Activated CD4-positive, alpha-beta T cell treated with anti-CD3 and anti-CD28 coated beads, Interleukin-2, amount 10 ng/mL, durations not matched to agents 24 days and 14 days (primary cell): ENCODE measurements around the gene COL28A1. TPM values are rescaled to one million over a fixed set of nuclear protein-coding genes. Genes with fewer than 3 reads are reported as not detected.

Source experiments
- DNase-seq: peaks from one replicate; pipeline ENCODE4 v3.0.0; 2022
- H3K27ac Mint-ChIP-seq: one replicate; pipeline ENCODE4 v1.8.0; 2022; ENCODE audit warnings: mild to moderate bottlenecking, mixed read lengths
- H3K27me3 Mint-ChIP-seq: one replicate; pipeline ENCODE4 v1.8.0; 2022; ENCODE audit warnings: mixed read lengths
- H3K36me3 Mint-ChIP-seq: one replicate; pipeline ENCODE4 v1.8.0; 2022; ENCODE audit warnings: low read depth, mild to moderate bottlenecking, mixed read lengths
- H3K4me1 Mint-ChIP-seq: one replicate; pipeline ENCODE4 v1.8.0; 2021; ENCODE audit warnings: mixed read lengths
- H3K4me3 Mint-ChIP-seq: one replicate; pipeline ENCODE4 v1.8.0; 2022; ENCODE audit warnings: mild to moderate bottlenecking, moderate library complexity, mixed read lengths
- H3K9me3 Mint-ChIP-seq: one replicate; pipeline ENCODE4 v1.8.0; 2021; ENCODE audit warnings: mixed read lengths
- intact Hi-C: fragments of 100-400 bp; cut with micrococcal nuclease; formaldehyde crosslinking; loops from one replicate; pipeline ENCODE4 v1.15.1; 2023
- total RNA-seq: library from RNA; stranded (reverse); gene quantifications from 2 replicates; pipeline ENCODE4 v1.2.3, GENCODE V29; 2022

COL28A1 gene
- total RNA-seq, 1 donor from 2014 or later = not detected

- H3K36me3 Mint-ChIP-seq = peaks cover 3% of the 10 kb centered on the region
- peaks cover 7% of the 10 kb centered on the region for H3K9me3 Mint-ChIP-seq
- peaks cover 37% of the 10 kb centered on the region for H3K27me3 Mint-ChIP-seq
- H3K4me1 Mint-ChIP-seq = no peaks in the 10 kb centered on the region
- no peak overlapping the region for H3K27ac Mint-ChIP-seq
- no peak for DNase-seq
- no peak overlapping the region for H3K4me3 Mint-ChIP-seq
- intact Hi-C loops = loop anchor here (5.0 kb wide), 1 partner anchor 664 kb away; no protein-coding TSS in a partner anchor
Observed at GRCh38 chr7:7553386-7553785, 17.7 kb upstream of the COL28A1 start.

- intact Hi-C loops = loop anchor here (5.0 kb wide), 1 partner anchor 665 kb away; no protein-coding TSS in a partner anchor
- Mint-ChIP-seq H3K27ac (no peak overlapping the region), H3K9me3 (no peaks in the 10 kb centered on the region), H3K4me3 (no peak overlapping the region), H3K4me1 (no peaks in the 10 kb centered on the region), H3K36me3 (no peaks in the 10 kb centered on the region), H3K27me3 (peaks cover 29% of the 10 kb centered on the region)
- no peak for DNase-seq
Observed at GRCh38 chr7:7552199-7552598, 16.5 kb upstream of the COL28A1 start.

- Mint-ChIP-seq H3K27ac (no peak overlapping the region), H3K4me1 (no peaks in the 10 kb centered on the region), H3K36me3 (no peaks in the 10 kb centered on the region), H3K27me3 (peaks cover 24% of the 10 kb centered on the region), H3K4me3 (no peak overlapping the region), H3K9me3 (no peaks in the 10 kb centered on the region)
- intact Hi-C loops = loop anchor here (5.0 kb wide), 1 partner anchor 667 kb away; no protein-coding TSS in a partner anchor
- no peak for DNase-seq
Observed at GRCh38 chr7:7550663-7551062, 15.0 kb upstream of the COL28A1 start.

- no peaks in the 10 kb centered on the region for H3K9me3 Mint-ChIP-seq
- H3K4me1 Mint-ChIP-seq = no peaks in the 10 kb centered on the region
- no peaks in the 10 kb centered on the region for H3K36me3 Mint-ChIP-seq
Observed at GRCh38 chr7:7548407-7548806, 12.7 kb upstream of the COL28A1 start.

GRCh38 chr7:7542251-7542835, 6.7 kb upstream of the COL28A1 start:
- Mint-ChIP-seq H3K4me3 (no peak overlapping the region), H3K27me3 (peaks cover 23% of the 10 kb centered on the region), H3K4me1 (peaks cover 2% of the 10 kb centered on the region), H3K9me3 (no peaks in the 10 kb centered on the region), H3K36me3 (no peaks in the 10 kb centered on the region), H3K27ac (no peak overlapping the region)
- DNase-seq = no peak
- intact Hi-C loops = loop anchor here (5.0 kb wide), 1 partner anchor 120 kb away; no protein-coding TSS in a partner anchor

More at GRCh38 chr7:7548407-7548806, 12.7 kb upstream of the COL28A1 start:
- no peak for DNase-seq
- no peak overlapping the region for H3K4me3 Mint-ChIP-seq
- H3K27me3 Mint-ChIP-seq = peaks cover 23% of the 10 kb centered on the region
- intact Hi-C loops = no loop called here
- H3K27ac Mint-ChIP-seq = no peak overlapping the region

- Mint-ChIP-seq H3K27me3 (peaks cover 30% of the 10 kb centered on the region), H3K36me3 (no peaks in the 10 kb centered on the region), H3K4me3 (no peak overlapping the region), H3K4me1 (peaks cover 2% of the 10 kb centered on the region), H3K9me3 (no peaks in the 10 kb centered on the region), H3K27ac (no peak overlapping the region)
- intact Hi-C loops = loop anchor here (5.0 kb wide), 1 partner anchor 117 kb away; no protein-coding TSS in a partner anchor
- no peak for DNase-seq
Observed at GRCh38 chr7:7539711-7540110, 4.0 kb upstream of the COL28A1 start.

GRCh38 chr7:7539152-7539551, 3.5 kb upstream of the COL28A1 start:
- H3K9me3 Mint-ChIP-seq = no peaks in the 10 kb centered on the region
- intact Hi-C loops = no loop called here
- H3K36me3 Mint-ChIP-seq = no peaks in the 10 kb centered on the region
- no peak for DNase-seq
- peaks cover 2% of the 10 kb centered on the region for H3K4me1 Mint-ChIP-seq
- no peak overlapping the region for H3K4me3 Mint-ChIP-seq
- no peak overlapping the region for H3K27ac Mint-ChIP-seq
- H3K27me3 Mint-ChIP-seq = peaks cover 32% of the 10 kb centered on the region

- intact Hi-C loops = no loop called here
- peaks cover 27% of the 10 kb centered on the region for H3K27me3 Mint-ChIP-seq
- H3K4me3 Mint-ChIP-seq = no peak overlapping the region
- H3K27ac Mint-ChIP-seq = no peak overlapping the region
- no peaks in the 10 kb centered on the region for H3K9me3 Mint-ChIP-seq
- no peaks in the 10 kb centered on the region for H3K36me3 Mint-ChIP-seq
- no peak for DNase-seq
- peaks cover 2% of the 10 kb centered on the region for H3K4me1 Mint-ChIP-seq
Observed at GRCh38 chr7:7537711-7538110, 2.0 kb upstream of the COL28A1 start.

- intact Hi-C loops = no loop called here
- H3K4me3 Mint-ChIP-seq = no peak overlapping the region
- no peak for DNase-seq
- H3K9me3 Mint-ChIP-seq = no peaks in the 10 kb centered on the region
- no peaks in the 10 kb centered on the region for H3K36me3 Mint-ChIP-seq
- no peak overlapping the region for H3K27ac Mint-ChIP-seq
- H3K4me1 Mint-ChIP-seq = peaks cover under 1% of the 10 kb centered on the region
- peaks cover 24% of the 10 kb centered on the region for H3K27me3 Mint-ChIP-seq
Observed at GRCh38 chr7:7536396-7537019, 835 bp upstream of the COL28A1 start.

- intact Hi-C loops = no loop called here
Observed at GRCh38 chr7:7533831-7534430, 1.7 kb downstream of the COL28A1 start.

GRCh38 chr7:7529328-7529727, 6.3 kb downstream of the COL28A1 start:
- Mint-ChIP-seq H3K27me3 (peaks cover 4% of the 10 kb centered on the region), H3K4me1 (no peaks in the 10 kb centered on the region), H3K4me3 (no peak overlapping the region), H3K27ac (no peak overlapping the region), H3K9me3 (no peaks in the 10 kb centered on the region), H3K36me3 (no peaks in the 10 kb centered on the region)
- DNase-seq = no peak
- intact Hi-C loops = no loop called here

More at GRCh38 chr7:7533831-7534430, 1.7 kb downstream of the COL28A1 start:
- peaks cover 21% of the 10 kb centered on the region for H3K27me3 Mint-ChIP-seq
- H3K27ac Mint-ChIP-seq = no peak overlapping the region
- H3K9me3 Mint-ChIP-seq = no peaks in the 10 kb centered on the region
- no peak overlapping the region for H3K4me3 Mint-ChIP-seq
- no peak for DNase-seq
- no peaks in the 10 kb centered on the region for H3K36me3 Mint-ChIP-seq
- no peaks in the 10 kb centered on the region for H3K4me1 Mint-ChIP-seq

GRCh38 chr7:7527047-7527446, 8.6 kb downstream of the COL28A1 start:
- Mint-ChIP-seq H3K36me3 (no peaks in the 10 kb centered on the region), H3K4me3 (no peak overlapping the region), H3K27me3 (peaks cover 6% of the 10 kb centered on the region), H3K27ac (no peak overlapping the region), H3K9me3 (no peaks in the 10 kb centered on the region), H3K4me1 (no peaks in the 10 kb centered on the region)
- intact Hi-C loops = no loop called here
- no peak for DNase-seq

GRCh38 chr7:7526006-7526405, 9.7 kb downstream of the COL28A1 start:
- Mint-ChIP-seq H3K4me3 (no peak overlapping the region), H3K4me1 (peaks cover 2% of the 10 kb centered on the region), H3K27ac (no peak overlapping the region), H3K9me3 (no peaks in the 10 kb centered on the region), H3K27me3 (peaks cover 5% of the 10 kb centered on the region), H3K36me3 (no peaks in the 10 kb centered on the region)
- no peak for DNase-seq
- intact Hi-C loops = no loop called here

- DNase-seq = no peak
- Mint-ChIP-seq H3K9me3 (no peaks in the 10 kb centered on the region), H3K36me3 (no peaks in the 10 kb centered on the region), H3K27ac (no peak overlapping the region), H3K4me3 (no peak overlapping the region), H3K27me3 (peaks cover 6% of the 10 kb centered on the region), H3K4me1 (peaks cover 2% of the 10 kb centered on the region)
- intact Hi-C loops = no loop called here
Observed at GRCh38 chr7:7524121-7524520, 11.6 kb downstream of the COL28A1 start.
